MM.1S (cell line): Measurements from ENCODE around the gene QSER1.

Experiments
- DNase-seq: peaks from one replicate; pipeline ENCODE4 v3.0.0-alpha.2; 2015
- H2AFZ ChIP-seq: fragments of 300-600 bp; sonication (generic); 2 replicates; pipeline ENCODE4 v1.6.0; 2016; ENCODE audit warnings: antibody characterized with exemption, low read length
- H3F3A ChIP-seq: fragments of 300-600 bp; sonication (generic); 2 replicates; pipeline ENCODE4 v1.6.1; 2016; ENCODE audit warnings: mild to moderate bottlenecking, antibody characterized with exemption, low read length, moderate library complexity, mixed read lengths; ENCODE audit not compliant: insufficient read depth
- H3K27ac ChIP-seq: fragments of 300-600 bp; sonication (generic); 2 replicates; pipeline ENCODE4 v1.5.1; 2016; ENCODE audit warnings: mild to moderate bottlenecking, low read length
- H3K27me3 ChIP-seq: fragments of 300-600 bp; sonication (generic); replicated peaks from 2 replicates; pipeline ENCODE4 v1.6.0; 2016; ENCODE audit warnings: low read length; ENCODE audit not compliant: insufficient read depth
- H3K36me3 ChIP-seq: fragments of 300-600 bp; sonication (generic); replicated peaks from 2 replicates; pipeline ENCODE4 v1.6.1; 2016; ENCODE audit warnings: mild to moderate bottlenecking, low read length, mixed read lengths; ENCODE audit not compliant: insufficient read depth
- H3K4me1 ChIP-seq: fragments of 300-600 bp; sonication (generic); 2 replicates; pipeline ENCODE4 v1.6.1; 2016; ENCODE audit warnings: low read length, mixed read lengths
- H3K4me2 ChIP-seq: fragments of 300-600 bp; sonication (generic); 2 replicates; pipeline ENCODE4 v1.6.0; 2016; ENCODE audit warnings: low read depth, low read length
- H3K4me3 ChIP-seq: fragments of 300-600 bp; sonication (generic); 2 replicates; pipeline ENCODE4 v1.5.1; 2016; ENCODE audit warnings: low read length, mixed read lengths
- H3K79me2 ChIP-seq: fragments of 300-600 bp; sonication (generic); 2 replicates; pipeline ENCODE4 v1.6.1; 2016; ENCODE audit warnings: mixed run types, low read length, mixed read lengths
- H3K9ac ChIP-seq: fragments of 300-600 bp; sonication (generic); 2 replicates; pipeline ENCODE4 v1.6.1; 2016; ENCODE audit warnings: low read length, mixed read lengths
- H3K9me2 ChIP-seq: fragments of 300-600 bp; sonication (generic); replicated peaks from 2 replicates; pipeline ENCODE4 v1.6.1; 2016; ENCODE audit warnings: mild to moderate bottlenecking, low read length, mixed read lengths; ENCODE audit not compliant: insufficient read depth
- H3K9me3 ChIP-seq: fragments of 300-600 bp; sonication (generic); replicated peaks from 2 replicates; pipeline ENCODE4 v1.6.1; 2016; ENCODE audit warnings: mild to moderate bottlenecking, low read length, mixed read lengths; ENCODE audit not compliant: insufficient read depth
- H4K20me1 ChIP-seq: fragments of 300-600 bp; sonication (generic); 2 replicates; pipeline ENCODE4 v1.6.1; 2016; ENCODE audit warnings: mild to moderate bottlenecking, low read length, moderate library complexity, mixed read lengths; ENCODE audit not compliant: insufficient read depth
- CTCF ChIP-seq: fragments of 300-600 bp; sonication (generic); IDR thresholded peaks from 2 replicates; pipeline ENCODE4 v1.5.1; 2016; ENCODE audit warnings: antibody characterized with exemption, low read length, mixed read lengths
- EZH2 ChIP-seq: fragments of 300-600 bp; sonication (generic); optimal IDR thresholded peaks from 2 replicates; pipeline ENCODE3; 2017; ENCODE audit warnings: low read depth, mild to moderate bottlenecking, antibody characterized with exemption, low read length, mixed read lengths
- EZH2phosphoT487 ChIP-seq: fragments of 300-600 bp; sonication (generic); IDR thresholded peaks from 2 replicates; pipeline ENCODE4 v1.6.1; 2018; ENCODE audit warnings: antibody characterized with exemption, low read length

Gene QSER1

GRCh38 chr11:33005175-33005574, 112.6 kb downstream of the QSER1 start:
- TF ChIP-seq EZH2 (no peak), CTCF (no peak), EZH2phosphoT487 (no peak)
- Histone ChIP-seq H4K20me1 (no peaks in the 10 kb centered on the region; the same call in 1 of the 2 replicates), H2AFZ (no peak overlapping the region), H3K9me3 (no peaks in the 10 kb centered on the region), H3K27me3 (no peaks in the 10 kb centered on the region), H3K4me2 (no peak overlapping the region), H3K79me2 (no peaks in the 10 kb centered on the region), H3K9me2 (no peaks in the 10 kb centered on the region), H3K27ac (no peak overlapping the region), H3K4me1 (no peaks in the 10 kb centered on the region), H3K9ac (no peak overlapping the region), H3F3A (no peaks in the 10 kb centered on the region), H3K36me3 (no peaks in the 10 kb centered on the region), H3K4me3 (no peak overlapping the region)
- DNase-seq = no peak

GRCh38 chr11:33006010-33006409, 113.4 kb downstream of the QSER1 start:
- no peaks in the 10 kb centered on the region for H3F3A ChIP-seq
- no peaks in the 10 kb centered on the region for H3K79me2 ChIP-seq
- no peaks in the 10 kb centered on the region for H3K4me1 ChIP-seq
- H2AFZ ChIP-seq = no peak overlapping the region
- no peak overlapping the region for H3K27ac ChIP-seq
- no peaks in the 10 kb centered on the region for H3K27me3 ChIP-seq
- no peak for DNase-seq
- H3K9me3 ChIP-seq = no peaks in the 10 kb centered on the region
- TF ChIP-seq EZH2 (no peak), CTCF (no peak), EZH2phosphoT487 (no peak)
- H3K4me2 ChIP-seq = no peak overlapping the region
- H3K9ac ChIP-seq = no peak overlapping the region
- H4K20me1 ChIP-seq = no peaks in the 10 kb centered on the region; the same call in 1 of the 2 replicates
- H3K36me3 ChIP-seq = no peaks in the 10 kb centered on the region
- H3K9me2 ChIP-seq = no peaks in the 10 kb centered on the region
- H3K4me3 ChIP-seq = no peak overlapping the region

- Histone ChIP-seq H3K79me2 (no peaks in the 10 kb centered on the region), H3K9me3 (no peaks in the 10 kb centered on the region), H3K9ac (no peak overlapping the region), H3K4me3 (no peak overlapping the region), H2AFZ (no peak overlapping the region), H3K9me2 (no peaks in the 10 kb centered on the region), H3K36me3 (no peaks in the 10 kb centered on the region), H3K27me3 (no peaks in the 10 kb centered on the region), H3K27ac (no peak overlapping the region), H3K4me2 (no peak overlapping the region), H3F3A (no peaks in the 10 kb centered on the region), H4K20me1 (no peaks in the 10 kb centered on the region; the same call in 1 of the 2 replicates), H3K4me1 (peaks cover 8% of the 10 kb centered on the region)
- DNase-seq = no peak
- TF ChIP-seq EZH2 (no peak), CTCF (no peak), EZH2phosphoT487 (no peak)
Measured at GRCh38 chr11:33013755-33014154, 121.1 kb downstream of the QSER1 start.
